NT2/D1 (cell line): ENCODE data around the gene PDE1C.

Source experiments
- DNase-seq: peaks from one replicate; pipeline ENCODE4 v3.0.0-alpha.2; 2011; ENCODE audit warnings: low read depth, low spot score
- H3K27me3 ChIP-seq: 2 replicates; pipeline ENCODE4 v1.6.0; 2011; ENCODE audit warnings: mild to moderate bottlenecking; ENCODE audit not compliant: insufficient read length, insufficient read depth
- H3K36me3 ChIP-seq: 2 replicates; pipeline ENCODE4 v1.6.1; 2011; ENCODE audit warnings: mild to moderate bottlenecking, low read length, mixed read lengths; ENCODE audit not compliant: insufficient read depth, insufficient read length
- H3K4me1 ChIP-seq: 2 replicates; pipeline ENCODE4 v1.5.1; 2011; ENCODE audit not compliant: insufficient read depth, insufficient read length
- H3K4me3 ChIP-seq: 2 replicates; pipeline ENCODE4 v1.5.1; 2011; ENCODE audit warnings: low read depth; ENCODE audit not compliant: insufficient read length
- H3K9ac ChIP-seq: 2 replicates; pipeline ENCODE4 v1.6.0; 2011; ENCODE audit warnings: low read depth; ENCODE audit not compliant: insufficient read length
- H3K9me3 ChIP-seq: 2 replicates; pipeline ENCODE4 v1.5.1; 2011; ENCODE audit warnings: mild to moderate bottlenecking, low read length; ENCODE audit not compliant: insufficient read depth
- SUZ12 ChIP-seq: IDR thresholded peaks from 2 replicates; pipeline ENCODE4 v1.6.1; 2011; ENCODE audit not compliant: insufficient read length, insufficient read depth; ENCODE audit errors: extremely low read depth
- YY1 ChIP-seq: IDR thresholded peaks from 2 replicates; pipeline ENCODE4 v1.6.1; 2011; ENCODE audit not compliant: insufficient read length, insufficient read depth
- ZNF274 ChIP-seq: IDR thresholded peaks from 2 replicates; pipeline ENCODE4 v1.6.1; 2011; ENCODE audit warnings: mild to moderate bottlenecking, low read depth, low read length

Gene PDE1C

DNA sequence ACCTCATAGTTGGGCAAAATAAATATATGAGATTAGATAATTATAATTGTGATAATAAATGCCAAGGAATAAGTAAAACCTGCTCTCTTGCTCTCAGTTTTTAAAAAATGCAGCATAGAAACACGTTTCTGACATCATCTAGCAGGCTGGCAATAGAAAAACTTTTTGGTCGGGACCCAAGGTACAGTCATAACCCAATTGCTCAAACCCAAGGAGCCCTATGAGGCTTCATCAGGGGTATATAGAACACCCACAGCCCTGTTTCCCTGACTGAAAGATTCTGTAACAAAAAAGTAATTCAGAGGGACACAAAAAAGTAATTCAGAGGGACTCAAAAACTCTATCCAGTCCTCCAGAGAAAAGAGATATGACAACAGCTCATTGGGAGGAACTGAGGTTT, 3.8 kb downstream of the PDE1C start:
- H3K27me3 ChIP-seq: peaks cover 52% of the 10 kb centered on the region
- no peak overlapping the region for H3K4me3 ChIP-seq
- no peak overlapping the region for H3K9ac ChIP-seq
- H3K9me3 ChIP-seq: no peaks in the 10 kb centered on the region
- H3K36me3 ChIP-seq: no peaks in the 10 kb centered on the region
- no peak for TF ChIP-seq YY1
- TF ChIP-seq ZNF274: no peak
- no peak for TF ChIP-seq SUZ12
- DNase-seq: no peak
- no peaks in the 10 kb centered on the region for H3K4me1 ChIP-seq

DNA sequence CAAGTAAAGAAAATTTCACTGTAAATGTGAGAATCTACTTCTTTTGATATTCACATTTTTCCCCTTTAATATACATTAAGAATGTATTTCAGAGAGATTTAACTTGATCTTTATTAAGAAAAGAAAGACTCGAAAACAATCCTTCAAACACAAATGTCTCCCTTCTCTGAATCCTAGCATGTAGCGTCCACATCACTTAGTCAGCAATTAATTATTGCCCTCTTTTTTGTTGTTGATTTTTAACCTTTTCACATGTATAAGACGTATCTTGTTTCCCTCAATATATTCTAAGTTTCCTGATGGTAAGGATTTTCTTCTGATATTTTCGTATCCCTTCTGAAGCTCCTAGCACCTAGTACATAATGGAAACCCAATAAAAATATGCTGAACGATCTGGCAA, 6.6 kb downstream of the PDE1C start:
- Histone ChIP-seq H3K4me3 (no peak overlapping the region), H3K27me3 (peaks cover 24% of the 10 kb centered on the region), H3K9me3 (no peaks in the 10 kb centered on the region), H3K4me1 (no peaks in the 10 kb centered on the region), H3K36me3 (no peaks in the 10 kb centered on the region), H3K9ac (no peak overlapping the region)
- TF ChIP-seq SUZ12 (no peak), ZNF274 (no peak), YY1 (no peak)
- no peak for DNase-seq

DNA sequence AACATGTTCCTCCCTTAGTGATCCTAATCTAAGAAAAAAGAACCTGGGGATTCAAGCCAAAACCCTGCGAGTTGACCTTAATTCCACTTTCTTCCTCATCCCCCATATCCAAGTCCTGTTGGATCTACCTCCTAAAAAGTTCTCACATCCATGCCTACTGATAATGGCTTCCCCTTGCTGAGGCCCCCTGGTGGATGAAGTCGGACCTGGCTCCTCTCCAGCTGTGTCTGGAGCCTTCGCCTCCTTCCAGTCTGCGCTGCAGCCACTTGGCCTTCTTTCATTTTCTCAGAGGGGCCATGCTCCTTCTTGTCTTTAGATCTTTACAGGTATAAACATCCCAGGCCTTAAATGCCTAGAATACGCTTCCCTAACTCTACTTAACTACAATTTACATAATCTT, 8.1 kb downstream of the PDE1C start:
- TF ChIP-seq YY1: peak; percentile 11
- no peak for TF ChIP-seq SUZ12
- no peak for TF ChIP-seq ZNF274
- DNase-seq: peak; percentile 50
- Histone ChIP-seq H3K9ac (no peak overlapping the region), H3K9me3 (no peaks in the 10 kb centered on the region), H3K4me3 (no peak overlapping the region), H3K4me1 (no peaks in the 10 kb centered on the region), H3K27me3 (peaks cover 9% of the 10 kb centered on the region), H3K36me3 (no peaks in the 10 kb centered on the region)

DNA sequence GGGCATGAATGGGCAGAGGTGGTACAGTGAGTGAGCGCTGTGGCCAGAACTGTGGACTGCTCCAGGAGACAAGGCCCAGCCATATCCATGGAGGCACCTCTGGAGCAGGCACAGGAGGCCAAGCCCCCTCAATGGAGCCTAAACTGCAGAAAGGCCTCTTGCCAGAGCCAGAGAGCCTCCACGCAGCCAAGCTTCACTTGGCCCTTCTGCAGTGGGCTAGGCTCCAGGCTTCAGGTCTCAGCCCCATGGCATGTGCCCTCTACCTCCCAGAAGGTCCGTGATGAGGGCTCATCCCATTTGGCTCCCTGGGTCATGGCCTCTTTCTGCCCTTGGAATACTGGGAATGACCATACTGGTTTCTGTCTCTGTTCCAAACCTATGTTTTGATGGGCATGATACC, 8.9 kb downstream of the PDE1C start:
- no peak for DNase-seq
- H3K4me3 ChIP-seq: no peak overlapping the region
- peaks cover 4% of the 10 kb centered on the region for H3K27me3 ChIP-seq
- no peaks in the 10 kb centered on the region for H3K36me3 ChIP-seq
- H3K9ac ChIP-seq: no peak overlapping the region
- TF ChIP-seq SUZ12 (no peak), YY1 (no peak), ZNF274 (no peak)
- H3K9me3 ChIP-seq: no peaks in the 10 kb centered on the region
- no peaks in the 10 kb centered on the region for H3K4me1 ChIP-seq

GRCh38 chr7:32059289-32060011, 10.8 kb downstream of the PDE1C start:
- no peak for TF ChIP-seq ZNF274
- no peak for TF ChIP-seq YY1
- TF ChIP-seq SUZ12: no peak
- Histone ChIP-seq H3K4me1 (no peaks in the 10 kb centered on the region), H3K4me3 (no peak overlapping the region), H3K9ac (no peak overlapping the region), H3K27me3 (no peaks in the 10 kb centered on the region), H3K36me3 (no peaks in the 10 kb centered on the region), H3K9me3 (no peaks in the 10 kb centered on the region)
- DNase-seq: no peak

DNA sequence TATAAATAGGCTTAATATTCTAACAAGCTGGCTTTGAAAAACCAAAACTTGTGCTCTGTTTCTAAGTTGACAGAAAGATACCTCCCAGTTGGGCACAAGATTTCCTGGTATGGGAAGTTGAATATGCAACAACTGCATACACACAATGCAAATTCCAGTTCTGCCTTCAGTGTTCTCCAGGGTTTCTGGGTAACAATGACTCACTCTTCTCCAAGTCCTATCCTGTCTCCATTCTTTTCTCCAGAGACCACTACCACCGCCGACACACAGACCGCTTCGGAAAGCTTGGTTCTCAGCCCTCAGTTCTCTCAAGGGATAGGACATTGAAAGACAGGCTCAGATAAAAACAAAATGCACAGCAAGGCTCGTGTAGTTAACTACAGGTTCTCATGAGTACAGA, 12.2 kb downstream of the PDE1C start:
- H3K36me3 ChIP-seq: no peaks in the 10 kb centered on the region
- TF ChIP-seq ZNF274 (no peak), YY1 (no peak), SUZ12 (no peak)
- H3K27me3 ChIP-seq: no peaks in the 10 kb centered on the region
- no peaks in the 10 kb centered on the region for H3K4me1 ChIP-seq
- H3K9me3 ChIP-seq: 0 out of 2 replicates have a peak, but pooled peaks cover 4% of the 10 kb centered on the region
- H3K4me3 ChIP-seq: no peak overlapping the region
- DNase-seq: no peak
- H3K9ac ChIP-seq: no peak overlapping the region

GRCh38 chr7:32056767-32057166, 13.4 kb downstream of the PDE1C start:
- no peak for TF ChIP-seq YY1
- no peak for TF ChIP-seq ZNF274
- no peak for TF ChIP-seq SUZ12
- no peak for DNase-seq
- Histone ChIP-seq H3K27me3 (no peaks in the 10 kb centered on the region), H3K9me3 (0 out of 2 replicates have a peak, but pooled peaks cover 4% of the 10 kb centered on the region), H3K4me1 (no peaks in the 10 kb centered on the region), H3K4me3 (no peak overlapping the region), H3K36me3 (no peaks in the 10 kb centered on the region), H3K9ac (no peak overlapping the region)
